SK-N-SH treated with all-trans-retinoic acid at 6 μM for 48 hours (cell line): ENCODE measurements around the gene ODC1.

Experiments
- ATAC-seq: fragments of 200-7000 bp; cut with Tn5 transposase; 3 replicates; pipeline ENCODE4 v1.9.1; 2020; ENCODE audit warnings: mild to moderate bottlenecking, moderate library complexity
- BACH2 ChIP-seq: fragments of 250-450 bp; sonication (Bioruptor Pico); IDR thresholded peaks from 2 replicates; pipeline ENCODE4 v1.9.0; 2021; ENCODE audit warnings: mild to moderate bottlenecking, borderline replicate concordance
- CSDC2 ChIP-seq: fragments of 250-450 bp; sonication (Bioruptor Pico); IDR thresholded peaks from 2 replicates; pipeline ENCODE4 v1.5.0; 2020; ENCODE audit warnings: mild to moderate bottlenecking, moderate library complexity
- ESRRG ChIP-seq: fragments of 250-450 bp; sonication (Bioruptor Pico); IDR thresholded peaks from 2 replicates; pipeline ENCODE4 v1.6.1; 2021; ENCODE audit warnings: mild to moderate bottlenecking
- GLIS3 ChIP-seq: fragments of 250-450 bp; sonication (Bioruptor Pico); IDR thresholded peaks from 2 replicates; pipeline ENCODE4 v1.5.0; 2020; ENCODE audit warnings: mild to moderate bottlenecking, moderate library complexity
- ISL1 ChIP-seq: fragments of 250-450 bp; sonication (Bioruptor Pico); IDR thresholded peaks from 2 replicates; pipeline ENCODE4 v2.1.2; 2022; ENCODE audit warnings: mild to moderate bottlenecking, moderate library complexity
- OSR1 ChIP-seq: fragments of 250-450 bp; sonication (Bioruptor Pico); IDR thresholded peaks from 2 replicates; pipeline ENCODE4 v1.8.0; 2022; ENCODE audit warnings: moderate library complexity, mild to moderate bottlenecking, inconsistent platforms
- PPARA ChIP-seq: fragments of 250-450 bp; sonication (Bioruptor Pico); IDR thresholded peaks from 2 replicates; pipeline ENCODE4 v1.5.0; 2020; ENCODE audit warnings: mild to moderate bottlenecking, borderline replicate concordance
- RARB ChIP-seq: fragments of 250-450 bp; sonication (Bioruptor Pico); IDR thresholded peaks from 2 replicates; pipeline ENCODE4 v1.8.0; 2021; ENCODE audit warnings: mild to moderate bottlenecking, moderate library complexity
- SNAI2 ChIP-seq: fragments of 250-450 bp; sonication (Bioruptor Pico); IDR thresholded peaks from 2 replicates; pipeline ENCODE4 v1.5.0; 2020; ENCODE audit warnings: mild to moderate bottlenecking, moderate library complexity
- TCF4 ChIP-seq: fragments of 250-450 bp; sonication (Bioruptor Pico); IDR thresholded peaks from 2 replicates; pipeline ENCODE4 v1.8.0; 2021; ENCODE audit warnings: mild to moderate bottlenecking, moderate library complexity, borderline replicate concordance
- TOX ChIP-seq: fragments of 250-450 bp; sonication (Bioruptor Pico); IDR thresholded peaks from 2 replicates; pipeline ENCODE4 v1.8.0; 2021; ENCODE audit warnings: mild to moderate bottlenecking, moderate library complexity, borderline replicate concordance
- ZC3H10 ChIP-seq: fragments of 250-450 bp; sonication (Bioruptor Pico); IDR thresholded peaks from 2 replicates; pipeline ENCODE4 v1.5.1; 2021; ENCODE audit warnings: mild to moderate bottlenecking, moderate library complexity
- ZFP3 ChIP-seq: fragments of 250-450 bp; sonication (Bioruptor Pico); IDR thresholded peaks from 2 replicates; pipeline ENCODE4 v1.5.0; 2020; ENCODE audit warnings: mild to moderate bottlenecking, moderate library complexity
- ZFP30 ChIP-seq: fragments of 450-650 bp; formaldehyde crosslinking; IDR thresholded peaks from 2 replicates; pipeline ENCODE4 v1.5.0; 2022; ENCODE audit warnings: mild to moderate bottlenecking, moderate library complexity
- ZNF565 ChIP-seq: fragments of 450-650 bp; formaldehyde crosslinking; conservative IDR thresholded peaks from 2 replicates; pipeline ENCODE4 v1.5.0; 2020; ENCODE audit warnings: low read depth, mild to moderate bottlenecking, moderate library complexity
- ZNF70 ChIP-seq: fragments of 450-650 bp; formaldehyde crosslinking; IDR thresholded peaks from 2 replicates; pipeline ENCODE4 v1.5.0; 2020; ENCODE audit warnings: mild to moderate bottlenecking, moderate library complexity
- ZNF8 ChIP-seq: fragments of 450-650 bp; formaldehyde crosslinking; IDR thresholded peaks from 2 replicates; pipeline ENCODE4 v1.5.0; 2020; ENCODE audit warnings: mild to moderate bottlenecking, moderate library complexity
- TF ChIP-seq, protein P1 (sequence below): fragments of 250-450 bp; sonication (Bioruptor Pico); IDR thresholded peaks from 2 replicates; pipeline ENCODE4 v1.5.0; 2020; ENCODE audit warnings: mild to moderate bottlenecking, moderate library complexity
- TF ChIP-seq, protein P2 (sequence below): fragments of 250-450 bp; sonication (Bioruptor Pico); IDR thresholded peaks from 2 replicates; pipeline ENCODE4 v1.5.1; 2020; ENCODE audit warnings: low read depth, mild to moderate bottlenecking, moderate library complexity
- TF ChIP-seq, protein P3 (sequence below): fragments of 250-450 bp; sonication (Bioruptor Pico); IDR thresholded peaks from 2 replicates; pipeline ENCODE4 v1.8.0; 2021; ENCODE audit warnings: low read depth, mild to moderate bottlenecking, moderate library complexity, borderline replicate concordance
- TF ChIP-seq, protein P4 (sequence below): fragments of 250-450 bp; sonication (Bioruptor Pico); IDR thresholded peaks from 2 replicates; pipeline ENCODE4 v1.5.1; 2021; ENCODE audit warnings: mild to moderate bottlenecking, moderate library complexity
- TF ChIP-seq, protein P5 (sequence below): fragments of 250-450 bp; sonication (Bioruptor Pico); IDR thresholded peaks from 2 replicates; pipeline ENCODE4 v1.8.0; 2020; ENCODE audit warnings: mild to moderate bottlenecking, moderate library complexity, borderline replicate concordance

Gene ODC1

DNA sequence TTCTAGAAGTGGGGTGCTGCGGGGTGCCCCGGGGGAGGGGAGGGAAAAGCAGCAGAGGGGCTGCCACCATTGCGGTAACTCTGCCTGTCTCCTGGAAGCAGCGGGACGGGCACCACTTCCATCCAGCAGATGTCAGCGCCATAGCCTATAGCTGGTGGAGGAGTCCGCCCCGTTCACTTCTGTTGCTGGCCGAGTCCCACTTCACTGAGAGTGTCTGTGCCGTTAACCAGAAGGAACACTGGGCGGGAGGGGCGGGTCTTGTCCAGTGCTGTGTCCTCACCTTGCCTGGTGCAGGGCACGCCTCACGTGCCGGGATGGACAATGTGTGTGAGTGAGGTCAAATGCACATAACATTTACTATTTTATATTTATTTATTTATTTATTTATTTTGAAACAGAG lies 19.3 kb upstream of the ODC1 start:
- no peak for TF ChIP-seq OSR1 (CRISPR knock-in tag)
- TF ChIP-seq, protein P1, sequence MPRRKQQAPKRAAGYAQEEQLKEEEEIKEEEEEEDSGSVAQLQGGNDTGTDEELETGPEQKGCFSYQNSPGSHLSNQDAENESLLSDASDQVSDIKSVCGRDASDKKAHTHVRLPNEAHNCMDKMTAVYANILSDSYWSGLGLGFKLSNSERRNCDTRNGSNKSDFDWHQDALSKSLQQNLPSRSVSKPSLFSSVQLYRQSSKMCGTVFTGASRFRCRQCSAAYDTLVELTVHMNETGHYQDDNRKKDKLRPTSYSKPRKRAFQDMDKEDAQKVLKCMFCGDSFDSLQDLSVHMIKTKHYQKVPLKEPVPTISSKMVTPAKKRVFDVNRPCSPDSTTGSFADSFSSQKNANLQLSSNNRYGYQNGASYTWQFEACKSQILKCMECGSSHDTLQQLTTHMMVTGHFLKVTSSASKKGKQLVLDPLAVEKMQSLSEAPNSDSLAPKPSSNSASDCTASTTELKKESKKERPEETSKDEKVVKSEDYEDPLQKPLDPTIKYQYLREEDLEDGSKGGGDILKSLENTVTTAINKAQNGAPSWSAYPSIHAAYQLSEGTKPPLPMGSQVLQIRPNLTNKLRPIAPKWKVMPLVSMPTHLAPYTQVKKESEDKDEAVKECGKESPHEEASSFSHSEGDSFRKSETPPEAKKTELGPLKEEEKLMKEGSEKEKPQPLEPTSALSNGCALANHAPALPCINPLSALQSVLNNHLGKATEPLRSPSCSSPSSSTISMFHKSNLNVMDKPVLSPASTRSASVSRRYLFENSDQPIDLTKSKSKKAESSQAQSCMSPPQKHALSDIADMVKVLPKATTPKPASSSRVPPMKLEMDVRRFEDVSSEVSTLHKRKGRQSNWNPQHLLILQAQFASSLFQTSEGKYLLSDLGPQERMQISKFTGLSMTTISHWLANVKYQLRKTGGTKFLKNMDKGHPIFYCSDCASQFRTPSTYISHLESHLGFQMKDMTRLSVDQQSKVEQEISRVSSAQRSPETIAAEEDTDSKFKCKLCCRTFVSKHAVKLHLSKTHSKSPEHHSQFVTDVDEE (CRISPR knock-in tag) = no peak
- no peak for TF ChIP-seq ZNF8 (CRISPR knock-in tag)
- TF ChIP-seq, protein P2, sequence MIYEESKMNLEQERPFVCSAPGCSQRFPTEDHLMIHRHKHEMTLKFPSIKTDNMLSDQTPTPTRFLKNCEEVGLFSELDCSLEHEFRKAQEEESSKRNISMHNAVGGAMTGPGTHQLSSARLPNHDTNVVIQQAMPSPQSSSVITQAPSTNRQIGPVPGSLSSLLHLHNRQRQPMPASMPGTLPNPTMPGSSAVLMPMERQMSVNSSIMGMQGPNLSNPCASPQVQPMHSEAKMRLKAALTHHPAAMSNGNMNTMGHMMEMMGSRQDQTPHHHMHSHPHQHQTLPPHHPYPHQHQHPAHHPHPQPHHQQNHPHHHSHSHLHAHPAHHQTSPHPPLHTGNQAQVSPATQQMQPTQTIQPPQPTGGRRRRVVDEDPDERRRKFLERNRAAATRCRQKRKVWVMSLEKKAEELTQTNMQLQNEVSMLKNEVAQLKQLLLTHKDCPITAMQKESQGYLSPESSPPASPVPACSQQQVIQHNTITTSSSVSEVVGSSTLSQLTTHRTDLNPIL (CRISPR knock-in tag) = no peak
- TF ChIP-seq RARB (CRISPR knock-in tag) = no peak
- no peak for TF ChIP-seq ZNF565 (CRISPR knock-in tag)
- TF ChIP-seq, protein P3, sequence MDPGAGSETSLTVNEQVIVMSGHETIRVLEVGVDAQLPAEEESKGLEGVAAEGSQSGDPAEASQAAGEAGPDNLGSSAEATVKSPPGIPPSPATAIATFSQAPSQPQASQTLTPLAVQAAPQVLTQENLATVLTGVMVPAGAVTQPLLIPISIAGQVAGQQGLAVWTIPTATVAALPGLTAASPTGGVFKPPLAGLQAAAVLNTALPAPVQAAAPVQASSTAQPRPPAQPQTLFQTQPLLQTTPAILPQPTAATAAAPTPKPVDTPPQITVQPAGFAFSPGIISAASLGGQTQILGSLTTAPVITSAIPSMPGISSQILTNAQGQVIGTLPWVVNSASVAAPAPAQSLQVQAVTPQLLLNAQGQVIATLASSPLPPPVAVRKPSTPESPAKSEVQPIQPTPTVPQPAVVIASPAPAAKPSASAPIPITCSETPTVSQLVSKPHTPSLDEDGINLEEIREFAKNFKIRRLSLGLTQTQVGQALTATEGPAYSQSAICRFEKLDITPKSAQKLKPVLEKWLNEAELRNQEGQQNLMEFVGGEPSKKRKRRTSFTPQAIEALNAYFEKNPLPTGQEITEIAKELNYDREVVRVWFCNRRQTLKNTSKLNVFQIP (CRISPR knock-in tag) = no peak
- no peak for TF ChIP-seq ZFP30 (CRISPR knock-in tag)
- TF ChIP-seq SNAI2 (CRISPR knock-in tag) = no peak
- TF ChIP-seq CSDC2 (CRISPR knock-in tag) = no peak
- TF ChIP-seq, protein P4, sequence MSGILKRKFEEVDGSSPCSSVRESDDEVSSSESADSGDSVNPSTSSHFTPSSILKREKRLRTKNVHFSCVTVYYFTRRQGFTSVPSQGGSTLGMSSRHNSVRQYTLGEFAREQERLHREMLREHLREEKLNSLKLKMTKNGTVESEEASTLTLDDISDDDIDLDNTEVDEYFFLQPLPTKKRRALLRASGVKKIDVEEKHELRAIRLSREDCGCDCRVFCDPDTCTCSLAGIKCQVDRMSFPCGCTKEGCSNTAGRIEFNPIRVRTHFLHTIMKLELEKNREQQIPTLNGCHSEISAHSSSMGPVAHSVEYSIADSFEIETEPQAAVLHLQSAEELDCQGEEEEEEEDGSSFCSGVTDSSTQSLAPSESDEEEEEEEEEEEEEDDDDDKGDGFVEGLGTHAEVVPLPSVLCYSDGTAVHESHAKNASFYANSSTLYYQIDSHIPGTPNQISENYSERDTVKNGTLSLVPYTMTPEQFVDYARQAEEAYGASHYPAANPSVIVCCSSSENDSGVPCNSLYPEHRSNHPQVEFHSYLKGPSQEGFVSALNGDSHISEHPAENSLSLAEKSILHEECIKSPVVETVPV (CRISPR knock-in tag) = no peak
- no peak for TF ChIP-seq ISL1
- TF ChIP-seq ZC3H10 (CRISPR knock-in tag) = no peak
- ATAC-seq = peak; percentile 36; the same call in 1 of the 3 replicates

DNA sequence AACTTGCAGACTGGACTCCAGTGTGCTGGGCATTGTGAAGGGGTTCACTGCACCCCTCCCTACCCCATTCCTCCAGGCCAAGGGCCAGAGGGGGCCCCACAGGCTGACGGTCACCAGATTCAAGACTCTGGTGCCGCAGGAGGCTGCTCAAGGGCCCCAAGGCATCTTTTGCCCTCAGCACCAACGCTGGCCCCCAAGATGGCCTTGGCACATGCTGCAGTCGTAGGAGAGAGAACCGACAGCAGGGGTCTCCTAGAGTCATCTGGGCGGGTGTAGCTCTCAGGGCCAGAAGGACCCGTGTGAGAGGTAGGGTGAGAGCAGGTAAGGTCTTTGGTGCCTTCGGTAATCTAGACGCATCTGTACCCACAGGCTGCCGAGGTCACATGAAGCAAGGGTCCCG lies 18.7 kb upstream of the ODC1 start:
- TF ChIP-seq TCF4 (CRISPR knock-in tag) = no peak
- no peak for TF ChIP-seq CSDC2 (CRISPR knock-in tag)
- no peak for ATAC-seq

DNA sequence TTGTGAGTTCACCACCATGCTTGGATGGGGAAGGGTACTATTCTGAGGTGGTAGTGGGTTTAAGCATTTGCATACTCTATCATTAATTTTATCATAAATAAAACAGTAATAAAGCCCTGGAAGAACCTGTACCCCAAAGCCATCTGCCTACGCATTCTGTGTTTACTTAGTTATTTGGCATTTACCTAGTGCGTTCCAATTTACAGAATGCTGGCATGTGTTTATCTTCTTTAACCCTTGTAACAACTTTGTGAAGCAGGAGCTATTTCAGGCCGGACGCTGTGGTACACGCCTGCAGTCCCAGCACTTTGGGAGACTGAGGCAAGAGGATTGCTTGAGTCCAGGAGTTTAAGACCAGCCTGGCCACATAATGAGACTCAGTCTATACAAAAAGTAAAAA lies 17.8 kb upstream of the ODC1 start:
- ATAC-seq = no peak
- TF ChIP-seq BACH2 (CRISPR knock-in tag) (no peak), ESRRG (CRISPR knock-in tag) (no peak), TCF4 (CRISPR knock-in tag) (no peak), OSR1 (CRISPR knock-in tag) (no peak), ZNF565 (CRISPR knock-in tag) (no peak), ZNF8 (CRISPR knock-in tag) (no peak), ZC3H10 (CRISPR knock-in tag) (no peak)
- TF ChIP-seq, protein P5, sequence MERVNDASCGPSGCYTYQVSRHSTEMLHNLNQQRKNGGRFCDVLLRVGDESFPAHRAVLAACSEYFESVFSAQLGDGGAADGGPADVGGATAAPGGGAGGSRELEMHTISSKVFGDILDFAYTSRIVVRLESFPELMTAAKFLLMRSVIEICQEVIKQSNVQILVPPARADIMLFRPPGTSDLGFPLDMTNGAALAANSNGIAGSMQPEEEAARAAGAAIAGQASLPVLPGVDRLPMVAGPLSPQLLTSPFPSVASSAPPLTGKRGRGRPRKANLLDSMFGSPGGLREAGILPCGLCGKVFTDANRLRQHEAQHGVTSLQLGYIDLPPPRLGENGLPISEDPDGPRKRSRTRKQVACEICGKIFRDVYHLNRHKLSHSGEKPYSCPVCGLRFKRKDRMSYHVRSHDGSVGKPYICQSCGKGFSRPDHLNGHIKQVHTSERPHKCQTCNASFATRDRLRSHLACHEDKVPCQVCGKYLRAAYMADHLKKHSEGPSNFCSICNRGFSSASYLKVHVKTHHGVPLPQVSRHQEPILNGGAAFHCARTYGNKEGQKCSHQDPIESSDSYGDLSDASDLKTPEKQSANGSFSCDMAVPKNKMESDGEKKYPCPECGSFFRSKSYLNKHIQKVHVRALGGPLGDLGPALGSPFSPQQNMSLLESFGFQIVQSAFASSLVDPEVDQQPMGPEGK = no peak

DNA sequence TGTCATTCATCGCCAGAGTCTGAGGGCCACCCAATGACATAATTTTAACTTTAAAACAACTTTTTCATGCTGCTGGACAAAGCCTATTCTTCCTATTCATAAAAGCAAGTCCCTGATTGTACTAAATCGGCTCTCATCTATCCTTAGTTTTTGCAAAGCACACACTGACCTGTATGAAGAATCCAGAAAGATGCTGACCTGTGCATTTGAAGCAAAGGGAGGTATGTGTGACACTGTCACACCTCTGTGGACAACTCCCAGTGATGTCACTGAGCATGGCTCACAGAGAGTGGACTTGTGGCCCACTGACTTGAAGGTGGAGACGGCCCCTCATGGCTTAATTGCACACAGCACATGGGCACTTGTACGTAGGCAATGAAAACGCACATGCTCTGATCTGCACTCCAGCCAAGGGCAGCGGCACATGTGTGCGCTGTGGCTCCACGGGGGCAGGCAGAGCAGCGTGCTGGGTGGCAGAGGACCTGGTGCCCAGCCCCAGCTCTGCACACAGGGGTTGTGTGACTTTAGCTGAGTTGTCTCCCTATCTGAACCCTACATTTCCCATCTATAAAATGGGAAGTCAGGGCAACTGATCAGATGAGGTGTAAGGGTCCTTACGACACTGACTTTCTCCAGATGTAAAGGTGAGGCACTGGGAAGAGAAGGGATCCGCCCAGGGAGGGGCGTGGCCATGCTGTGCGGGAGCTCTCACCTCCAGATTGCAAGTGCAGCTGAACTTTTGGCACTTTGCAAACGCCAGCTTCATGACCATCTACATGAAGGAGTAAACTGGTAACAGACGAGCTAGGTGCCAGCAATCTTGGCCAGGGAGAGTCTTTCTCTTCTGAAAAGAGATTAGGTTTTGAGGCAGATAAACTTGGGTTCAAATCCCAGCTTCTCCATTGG lies 14.3 kb upstream of the ODC1 start:
- no peak for ATAC-seq
- TF ChIP-seq ZC3H10 (CRISPR knock-in tag) (no peak), ZFP3 (CRISPR knock-in tag) (no peak), ESRRG (CRISPR knock-in tag) (no peak), PPARA (CRISPR knock-in tag) (no peak), SNAI2 (CRISPR knock-in tag) (no peak), ZNF70 (no peak), OSR1 (CRISPR knock-in tag) (no peak), TOX (CRISPR knock-in tag) (no peak), BACH2 (CRISPR knock-in tag) (no peak), GLIS3 (CRISPR knock-in tag) (no peak), ZFP30 (CRISPR knock-in tag) (no peak), ISL1 (no peak)
- TF ChIP-seq, protein P2 (CRISPR knock-in tag) = no peak
- TF ChIP-seq, protein P5 = no peak
